ENCODE data around the gene PLAC8L1.

Gene PLAC8L1

DNA sequence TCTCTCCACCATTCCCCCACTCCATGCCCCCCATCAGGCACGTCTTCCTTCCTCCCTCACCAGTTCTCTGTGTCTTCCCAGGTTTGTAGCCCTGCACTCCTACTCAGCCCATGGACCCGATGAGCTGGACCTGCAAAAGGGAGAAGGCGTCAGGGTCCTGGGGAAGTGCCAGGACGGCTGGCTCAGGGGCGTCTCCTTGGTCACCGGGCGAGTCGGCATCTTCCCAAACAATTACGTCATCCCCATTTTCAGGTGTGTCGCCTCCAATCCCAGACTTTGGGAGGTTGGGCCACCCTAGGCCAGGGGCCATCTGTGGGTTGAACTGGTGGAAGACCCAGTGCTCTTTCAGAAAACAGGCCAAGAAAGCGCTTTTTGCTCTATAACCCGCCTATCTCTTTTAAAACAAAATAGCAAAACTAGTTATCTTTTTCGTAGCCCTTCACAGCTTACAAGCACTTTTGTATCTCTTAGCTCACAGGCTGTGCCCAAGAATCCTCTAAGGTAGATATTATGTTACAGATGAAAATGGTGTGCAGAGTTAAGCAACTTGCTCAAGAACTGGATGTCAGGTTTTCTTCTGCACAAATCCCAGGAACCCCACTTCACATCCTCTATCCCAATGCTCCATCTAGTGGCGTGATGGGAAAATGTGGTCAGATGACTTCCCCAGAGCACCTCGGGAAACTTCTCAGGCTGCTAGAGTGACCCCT lies 56.2 kb downstream of the PLAC8L1 start:
- in situ Hi-C loops (cut with MboI; ENCODE audit: low sequenced_read_pairs) = no loop called here

DNA sequence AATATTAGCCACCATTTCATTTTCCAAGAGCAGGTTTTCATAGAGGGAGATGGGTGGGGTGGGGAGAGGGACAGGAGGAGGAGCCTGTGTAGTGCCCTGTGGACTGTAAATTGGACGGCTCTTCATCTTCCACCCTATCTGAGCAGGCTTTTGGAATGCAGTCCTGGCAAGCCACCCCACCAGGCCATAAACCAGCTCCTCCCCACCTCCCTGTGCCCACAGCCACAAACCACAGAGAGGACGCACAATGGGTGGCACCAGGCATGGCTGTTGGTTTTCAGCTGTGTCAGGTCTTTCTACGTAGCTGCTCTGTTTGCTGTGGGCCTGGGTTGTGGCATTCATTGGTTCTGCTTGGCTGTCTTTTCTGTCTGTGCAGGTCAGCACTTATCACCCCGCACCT lies 58.0 kb downstream of the PLAC8L1 start:
- in situ Hi-C loops (cut with MboI; ENCODE audit: low sequenced_read_pairs) = no loop called here

DNA sequence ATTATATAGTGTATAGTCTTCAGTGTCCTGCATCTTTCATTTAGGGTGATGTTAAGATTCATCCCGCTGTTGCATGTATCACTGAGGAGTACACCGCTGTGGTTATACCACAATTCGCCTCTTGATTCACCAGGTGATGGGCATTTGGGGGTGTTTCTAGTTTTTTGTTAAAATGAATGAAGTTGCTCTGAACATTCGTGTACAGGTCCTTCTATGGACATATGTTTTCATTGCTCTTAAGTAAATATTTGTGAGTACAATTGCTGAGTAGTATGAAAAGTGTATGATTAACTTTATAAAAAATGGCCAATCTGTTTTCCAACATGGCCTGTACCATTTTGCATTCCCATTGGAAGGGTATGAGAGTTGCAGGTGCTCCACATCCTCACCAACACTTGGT lies 61.7 kb downstream of the PLAC8L1 start:
- in situ Hi-C loops (cut with MboI; ENCODE audit: low sequenced_read_pairs) = no loop called here

DNA sequence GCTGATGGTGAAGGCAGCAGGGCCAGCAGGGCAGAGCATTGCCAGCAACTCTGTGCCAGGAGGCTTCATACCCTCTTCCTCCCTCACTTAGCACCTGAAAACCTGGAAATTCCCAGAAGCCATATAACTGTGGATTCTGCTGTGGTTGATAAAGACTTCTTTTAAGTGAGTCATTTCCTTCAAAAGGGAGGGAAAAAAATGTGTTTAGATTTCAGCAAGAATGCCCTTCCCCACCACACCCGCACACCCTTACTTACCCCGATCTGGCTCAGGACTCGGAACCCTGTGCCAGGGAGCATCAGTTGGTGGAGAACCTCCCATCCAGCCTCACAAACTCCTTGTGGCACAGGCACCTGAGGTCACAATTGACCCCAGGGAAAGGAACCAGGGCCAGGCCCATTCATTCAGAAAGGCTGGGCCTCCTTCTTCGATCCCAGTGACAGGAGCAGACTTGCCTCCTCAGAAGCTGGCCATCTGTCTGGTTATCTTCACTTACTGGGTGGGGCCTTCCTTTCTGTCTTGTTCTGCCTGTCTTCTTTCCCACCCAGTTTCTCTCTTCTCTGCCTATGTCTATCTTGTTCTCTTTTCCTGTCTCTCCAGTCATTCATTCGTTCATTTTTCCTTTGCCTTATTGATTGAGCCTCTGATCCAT lies 62.6 kb downstream of the PLAC8L1 start:
- in situ Hi-C loops (cut with MboI; ENCODE audit: low sequenced_read_pairs) = no loop called here

DNA sequence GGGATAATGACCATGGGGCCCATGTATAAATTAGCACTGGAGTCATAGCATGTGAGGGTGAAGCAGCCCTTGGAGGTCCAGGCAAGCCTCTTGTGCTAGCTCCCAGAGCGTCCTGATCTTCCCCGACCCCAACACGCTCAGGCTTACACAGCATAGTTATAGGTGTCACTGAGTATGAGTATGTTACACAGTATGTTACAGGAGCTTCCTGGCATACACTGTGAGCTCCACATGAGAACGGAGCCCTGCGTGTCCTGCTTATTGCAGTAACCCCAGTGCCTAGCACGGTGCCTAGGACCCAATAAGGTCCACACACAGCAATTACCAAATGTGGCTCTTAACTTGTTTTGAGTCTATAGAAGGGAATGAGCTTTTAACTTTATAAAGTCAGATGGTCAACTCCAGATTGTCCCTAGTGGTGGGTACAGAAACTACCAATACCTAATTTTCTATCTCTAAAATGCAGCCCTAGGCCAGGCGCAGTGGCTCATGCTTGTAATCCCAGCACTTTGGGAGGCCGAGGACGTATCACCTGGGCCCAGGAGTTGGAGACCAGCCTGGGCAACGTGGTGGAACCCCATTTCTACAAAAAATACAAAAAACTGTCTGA lies 64.1 kb downstream of the PLAC8L1 start:
- in situ Hi-C loops (cut with MboI; ENCODE audit: low sequenced_read_pairs) = no loop called here

DNA sequence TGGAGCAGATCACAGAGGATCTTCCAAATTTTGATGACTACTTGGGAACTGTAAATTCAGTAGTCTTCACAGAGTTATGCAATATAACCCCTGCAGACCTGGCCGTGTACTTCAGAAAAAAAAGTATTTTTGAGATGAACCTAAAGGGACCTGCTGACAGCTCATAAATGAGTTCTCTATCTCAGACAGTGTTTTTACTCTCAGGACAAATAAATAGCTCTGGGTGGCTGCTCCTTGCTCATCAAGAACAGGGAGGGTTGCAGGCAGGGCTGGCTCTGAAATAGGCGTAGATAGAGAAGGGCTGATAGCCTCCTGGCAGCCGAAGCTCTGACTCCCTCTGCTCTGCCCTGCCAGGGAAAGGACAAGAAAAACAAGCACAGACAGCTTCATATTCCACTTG lies 64.8 kb downstream of the PLAC8L1 start:
- in situ Hi-C loops (cut with MboI; ENCODE audit: low sequenced_read_pairs) = no loop called here

DNA sequence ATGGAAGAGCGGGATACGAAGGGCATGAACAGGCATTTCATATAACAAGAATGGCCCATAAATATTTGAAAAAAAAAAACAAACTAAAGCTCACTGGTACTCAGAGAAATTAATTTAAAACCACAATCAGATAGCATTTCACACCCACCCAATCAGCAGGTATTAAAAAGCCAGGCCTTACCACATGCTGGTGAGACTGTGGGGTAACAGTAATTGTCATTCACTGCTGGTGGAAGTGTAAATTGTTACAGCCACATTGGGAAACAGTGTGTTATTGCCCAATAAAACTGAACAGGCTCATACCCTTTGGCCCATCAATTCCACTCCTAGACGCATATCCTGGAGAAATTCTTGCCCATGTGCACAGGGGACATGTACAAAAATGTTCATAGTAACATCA lies 66.0 kb downstream of the PLAC8L1 start:
- in situ Hi-C loops (cut with MboI; ENCODE audit: low sequenced_read_pairs) = no loop called here

DNA sequence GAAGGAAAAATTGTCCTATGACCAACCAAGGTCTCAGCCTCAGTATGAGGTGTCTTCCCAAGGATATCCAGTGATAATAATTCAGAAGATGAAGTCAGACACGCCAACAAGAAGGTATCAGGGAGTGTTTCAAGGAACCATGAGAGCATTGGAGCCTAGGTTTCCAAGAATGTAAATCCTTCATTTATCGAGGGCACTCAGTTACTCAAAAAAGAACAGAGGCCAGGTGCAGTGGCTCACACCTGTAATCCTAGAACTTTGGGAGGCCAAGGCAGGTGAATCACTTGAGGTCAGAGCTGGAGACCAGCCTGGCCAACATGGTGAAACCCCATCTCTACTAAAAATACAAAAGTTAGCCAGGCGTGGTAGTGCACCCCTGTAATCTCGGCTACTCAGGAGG lies 70.8 kb downstream of the PLAC8L1 start:
- in situ Hi-C loops (cut with MboI; ENCODE audit: low sequenced_read_pairs) = no loop called here
